ENCODE results near the gene ACSM2B.
"Not testable (repeated sequence)": the region's sequence is repeated elsewhere in the genome, so short reads cannot be mapped to it uniquely, and the experiment has no call there.

The ACSM2B gene

GRCh38 chr16:20520103-20520502 lies 56.1 kb downstream of the ACSM2B start:
- DNase-seq: no peak

- DNase-seq: no peak
Observed at GRCh38 chr16:20519231-20519630, 56.9 kb downstream of the ACSM2B start.

GRCh38 chr16:20517149-20517548 lies 59.0 kb downstream of the ACSM2B start:
- DNase-seq: no peak

DNA sequence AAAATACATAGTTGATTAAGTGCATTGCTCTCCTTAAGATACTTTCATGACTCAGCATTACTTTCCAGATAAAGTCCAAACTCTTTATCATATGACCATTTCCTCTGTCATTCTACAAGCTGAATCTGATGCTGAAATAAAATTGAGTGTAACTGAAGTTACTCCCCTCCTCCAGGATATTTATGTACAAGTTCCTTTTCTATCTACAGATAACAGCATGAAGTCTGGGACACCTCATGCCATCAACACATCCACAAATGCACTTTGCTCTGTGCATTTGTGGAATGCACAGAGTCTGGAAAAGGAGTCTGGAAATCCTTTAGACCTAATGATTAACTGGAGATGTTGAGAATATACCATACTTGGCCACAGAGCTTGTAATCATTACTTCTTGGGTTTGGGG lies 60.5 kb downstream of the ACSM2B start:
- no peak for DNase-seq

DNA sequence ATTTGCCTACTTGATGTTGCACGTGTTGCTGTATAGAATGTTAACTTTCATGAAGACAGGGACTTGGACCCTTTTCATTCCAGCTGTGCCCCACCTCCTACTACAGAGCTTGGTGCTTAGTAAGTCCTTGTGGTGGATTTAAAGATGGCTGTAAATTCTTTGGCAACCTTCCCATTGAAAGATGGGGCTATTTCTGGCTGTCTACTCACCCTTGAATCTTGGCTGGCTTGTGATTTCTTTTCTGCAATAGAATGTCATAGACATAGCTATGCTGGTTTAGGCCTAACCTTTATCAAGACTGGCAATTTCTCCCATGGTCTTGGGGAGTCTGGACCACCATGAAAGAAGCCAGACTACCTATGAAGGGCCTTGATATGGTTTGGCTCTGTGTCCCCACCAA lies 65.8 kb downstream of the ACSM2B start:
- no peak for DNase-seq

DNA sequence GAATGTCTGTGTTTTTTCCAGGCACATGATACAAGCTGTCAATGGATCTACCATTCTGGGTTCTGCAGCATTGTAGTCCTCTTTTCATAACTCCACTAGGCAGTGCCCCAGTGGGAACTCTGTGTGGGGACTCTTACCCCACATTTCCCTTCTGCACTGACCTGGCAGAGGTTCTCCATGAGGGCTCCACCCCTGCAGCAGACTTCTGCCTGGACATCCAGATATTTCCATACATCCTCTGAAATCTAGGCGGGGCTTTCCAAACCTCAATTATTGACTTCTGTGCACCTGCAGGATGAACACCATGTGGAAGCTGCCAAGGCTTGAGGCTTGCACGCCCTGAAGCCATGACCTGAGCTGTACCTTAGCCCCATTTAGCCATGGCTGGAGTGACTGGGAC lies 68.9 kb downstream of the ACSM2B start:
- no peak for DNase-seq

DNA sequence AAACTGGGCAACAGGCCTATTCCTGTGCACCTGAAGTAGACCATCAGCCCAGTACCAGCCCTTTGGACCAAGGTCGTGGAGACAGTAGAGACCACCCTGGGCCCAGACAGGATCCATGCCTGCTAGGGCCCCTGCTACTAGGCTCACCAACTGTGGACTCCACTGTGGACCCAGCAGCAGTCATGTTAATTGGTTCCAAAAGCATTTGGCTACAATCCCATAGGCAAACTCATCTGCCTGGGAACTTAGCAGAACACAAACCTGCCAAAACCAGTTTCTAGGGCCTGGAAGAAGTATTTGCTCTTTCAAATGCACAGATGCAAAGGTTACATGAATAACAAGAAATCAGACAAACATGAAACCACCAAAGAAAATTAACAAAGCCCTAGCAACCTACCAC lies 71.7 kb downstream of the ACSM2B start:
- DNase-seq: no peak

DNA sequence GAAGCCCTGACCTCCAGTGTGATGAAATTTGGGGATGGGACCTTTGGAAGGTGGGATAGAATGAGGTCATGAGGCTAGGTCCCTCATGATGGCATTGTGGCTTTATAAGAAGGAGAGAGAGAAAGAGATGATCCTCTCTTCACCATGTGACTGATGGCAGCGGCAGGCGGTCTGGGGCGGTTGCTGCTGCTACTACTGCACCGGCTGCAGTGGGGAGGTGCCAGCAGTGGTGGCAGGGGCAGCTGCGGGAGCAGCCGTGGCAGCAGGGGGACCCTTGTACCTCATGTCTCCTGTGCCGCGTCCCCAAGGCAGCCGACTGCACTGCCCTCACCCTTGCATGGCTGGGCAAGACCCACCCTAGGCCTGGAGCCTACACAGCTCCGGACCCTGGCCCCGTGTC lies 84.7 kb downstream of the ACSM2B start:
- not testable (repeated sequence) for DNase-seq

- DNase-seq: not testable (repeated sequence)
Observed at GRCh38 chr16:20490994-20491393, 85.2 kb downstream of the ACSM2B start.
